CD4-positive, alpha-beta memory T cell (primary cell): ENCODE data around the gene COL4A1. TPM values are rescaled to one million over a fixed set of nuclear protein-coding genes. Genes with fewer than 3 reads are reported as not detected.

Source experiments
- CTCF ChIA-PET: fragments of 350-600 bp; sonication (Branson Sonifier 250); formaldehyde crosslinking; loops from one replicate; lab custom pipeline; 2021; ENCODE audit warnings: inconsistent platforms; ENCODE audit not compliant: partially characterized antibody; lab: Charles Lee
- POLR2A ChIA-PET: fragments of 350-600 bp; sonication (Branson Sonifier 250); formaldehyde crosslinking; loops from one replicate; lab custom pipeline; 2021; ENCODE audit not compliant: partially characterized antibody; lab: Charles Lee
- DNase-seq, 5 donors: peaks; one replicate each; pipeline versions ENCODE4 v3.0.0 to v3.0.0-alpha.2; 2020 to 2022; ENCODE audit warnings: mixed read lengths in 1 of 5
- H3K27ac ChIP-seq: one replicate; pipeline ENCODE4 v1.7.0; 2013; ENCODE audit warnings: low read depth, low read length
- H3K27me3 ChIP-seq: 2 replicates; pipeline ENCODE4 v1.7.0; 2013; ENCODE audit warnings: mild to moderate bottlenecking, low read length, moderate library complexity; ENCODE audit not compliant: insufficient read depth
- H3K36me3 ChIP-seq: 2 replicates; pipeline ENCODE4 v1.7.0; 2013; ENCODE audit warnings: mild to moderate bottlenecking, low read length, moderate library complexity; ENCODE audit not compliant: insufficient read depth
- H3K4me1 ChIP-seq: 2 replicates; pipeline ENCODE4 v1.7.0; 2013; ENCODE audit warnings: mild to moderate bottlenecking, low read length, moderate library complexity; ENCODE audit not compliant: insufficient read depth
- H3K4me3 ChIP-seq, 2 donors: one replicate each; pipeline ENCODE4 v1.7.0; 2013; ENCODE audit warnings: low read length in 2 of 2, mild to moderate bottlenecking in 1 of 2
- H3K9me3 ChIP-seq, 2 donors: one replicate each; pipeline ENCODE4 v1.7.0; 2013; ENCODE audit warnings: low read length in 2 of 2, control low read depth in 1 of 2; ENCODE audit not compliant: control insufficient read depth in 1 of 2
- H3K27ac Mint-ChIP-seq, 7 donors: one replicate each; pipeline ENCODE4 v1.8.0; 2020 to 2021; ENCODE audit warnings: mixed read lengths in 7 of 7, mild to moderate bottlenecking in 6 of 7, inconsistent platforms in 3 of 7, moderate library complexity in 3 of 7
- H3K27me3 Mint-ChIP-seq, 2 donors: one replicate each; pipeline ENCODE4 v1.8.0; 2020 to 2021; ENCODE audit warnings: mixed read lengths in 2 of 2
- H3K36me3 Mint-ChIP-seq, 2 donors: one replicate each; pipeline ENCODE4 v1.8.0; 2020 to 2021; ENCODE audit warnings: mixed read lengths in 2 of 2, inconsistent platforms in 1 of 2, mild to moderate bottlenecking in 1 of 2
- H3K4me1 Mint-ChIP-seq, 4 donors: one replicate each; pipeline ENCODE4 v1.8.0; 2020 to 2021; ENCODE audit warnings: mixed read lengths in 4 of 4, mild to moderate bottlenecking in 1 of 4
- H3K4me3 Mint-ChIP-seq, 8 donors: one replicate each; pipeline ENCODE4 v1.8.0; 2020 to 2021; ENCODE audit warnings: mixed read lengths in 8 of 8, mild to moderate bottlenecking in 7 of 8, moderate library complexity in 6 of 8, inconsistent platforms in 3 of 8
- H3K9me3 Mint-ChIP-seq, 8 donors: one replicate each; pipeline ENCODE4 v1.8.0; 2020 to 2021; ENCODE audit warnings: mixed read lengths in 8 of 8, mild to moderate bottlenecking in 5 of 8, inconsistent platforms in 3 of 8, moderate library complexity in 1 of 8
- intact Hi-C: fragments of 100-400 bp; cut with micrococcal nuclease; formaldehyde crosslinking; loops from one replicate; pipeline ENCODE4 v1.15.1; 2023
- polyA plus RNA-seq, 2 donors: library from polyadenylated mRNA; unstranded; fragments of 300-500 nt; fragmentation: Illumina TruSeq; gene quantifications; one replicate each; pipeline ENCODE4 v1.2.3, GENCODE V29; 2021
- total RNA-seq, 2 experiments: library from RNA; stranded (reverse); gene quantifications; one replicate each; pipeline ENCODE4 v1.2.3, GENCODE V29; 2021

The COL4A1 gene
- total and polyA plus RNA-seq, 4 experiments from 2014 or later: not detected

- no peaks in the 10 kb centered on the region for H3K4me1 Mint-ChIP-seq
- Histone ChIP-seq H3K9me3 (no peaks in the 10 kb centered on the region), H3K4me1 (no peaks in the 10 kb centered on the region), H3K27me3 (no peaks in the 10 kb centered on the region), H3K27ac (no peak overlapping the region), H3K4me3 (no peak overlapping the region), H3K36me3 (no peaks in the 10 kb centered on the region)
- H3K27me3 Mint-ChIP-seq: peaks cover 4 to 8% of the 10 kb centered on the region in 2 donors
- H3K27ac Mint-ChIP-seq: no peak overlapping the region
- intact Hi-C loops: no loop called here
- no peak overlapping the region for H3K4me3 Mint-ChIP-seq
- H3K36me3 Mint-ChIP-seq: no peaks in the 10 kb centered on the region
- DNase-seq: no peak
- H3K9me3 Mint-ChIP-seq: no peaks in the 10 kb centered on the region
- ChIA-PET POLR2A (no interaction called here), CTCF (no interaction called here)
Observed at GRCh38 chr13:110268576-110269185, 38.3 kb downstream of the COL4A1 start.

DNA sequence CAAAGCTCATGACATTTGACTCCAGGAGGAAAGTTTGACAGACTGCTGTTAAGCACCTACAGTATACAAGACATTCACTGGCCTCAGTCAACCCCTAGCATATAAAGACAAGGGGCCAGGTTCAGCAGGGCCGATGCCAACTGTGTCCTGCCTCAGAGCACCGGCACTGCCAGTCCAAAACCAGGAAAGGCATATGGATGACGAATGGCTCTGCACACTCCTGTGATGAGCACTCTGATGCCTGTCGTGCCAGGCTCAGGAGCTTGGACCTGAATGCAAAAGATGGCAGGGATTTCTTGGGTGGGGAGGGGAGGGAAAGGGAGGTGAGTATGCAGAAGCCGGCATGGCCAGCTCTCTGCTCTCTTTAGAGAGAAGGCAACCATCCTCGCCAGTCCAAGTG is 38.9 kb downstream of the COL4A1 start:
- Mint-ChIP-seq H3K4me1 (no peaks in the 10 kb centered on the region), H3K27me3 (peaks cover 4 to 10% of the 10 kb centered on the region in 2 donors), H3K36me3 (no peaks in the 10 kb centered on the region), H3K9me3 (no peaks in the 10 kb centered on the region), H3K27ac (no peak overlapping the region), H3K4me3 (no peak overlapping the region)
- intact Hi-C loops: no loop called here
- POLR2A ChIA-PET: no interaction called here
- Histone ChIP-seq H3K27me3 (no peaks in the 10 kb centered on the region), H3K4me1 (no peaks in the 10 kb centered on the region), H3K9me3 (no peaks in the 10 kb centered on the region), H3K36me3 (no peaks in the 10 kb centered on the region), H3K27ac (no peak overlapping the region), H3K4me3 (no peak overlapping the region)
- CTCF ChIA-PET: no interaction called here
- no peak for DNase-seq

DNA sequence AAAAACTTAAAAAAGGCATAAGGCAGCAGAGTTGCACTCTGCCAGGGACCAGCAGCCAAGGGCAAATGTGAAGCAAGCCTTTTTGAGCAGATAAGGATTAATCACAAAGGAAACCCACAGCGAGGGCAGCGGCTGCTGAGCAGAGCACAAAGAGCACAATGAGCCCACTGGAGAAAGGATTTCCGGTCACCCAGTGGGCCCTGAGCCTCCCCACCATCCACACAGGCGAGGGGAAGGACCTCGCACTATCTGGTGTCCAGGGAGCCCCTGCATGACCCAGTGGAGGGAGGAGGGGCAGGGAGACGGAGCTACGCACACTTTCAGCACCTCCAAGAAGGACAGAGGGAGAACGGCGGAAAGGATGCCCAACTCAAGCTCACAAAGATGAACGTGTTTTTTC is 40.0 kb downstream of the COL4A1 start:
- H3K36me3 Mint-ChIP-seq: no peaks in the 10 kb centered on the region
- H3K4me1 ChIP-seq: no peaks in the 10 kb centered on the region
- no peak overlapping the region for H3K4me3 ChIP-seq
- no peaks in the 10 kb centered on the region for H3K9me3 ChIP-seq
- H3K4me3 Mint-ChIP-seq: no peak overlapping the region
- POLR2A ChIA-PET: no interaction called here
- H3K36me3 ChIP-seq: no peaks in the 10 kb centered on the region
- no peak for DNase-seq
- intact Hi-C loops: no loop called here
- peaks cover 4 to 10% of the 10 kb centered on the region in 2 donors for H3K27me3 Mint-ChIP-seq
- CTCF ChIA-PET: no interaction called here
- no peak overlapping the region for H3K27ac ChIP-seq
- H3K9me3 Mint-ChIP-seq: no peaks in the 10 kb centered on the region
- H3K27me3 ChIP-seq: no peaks in the 10 kb centered on the region
- no peak overlapping the region for H3K27ac Mint-ChIP-seq
- no peaks in the 10 kb centered on the region for H3K4me1 Mint-ChIP-seq

DNA sequence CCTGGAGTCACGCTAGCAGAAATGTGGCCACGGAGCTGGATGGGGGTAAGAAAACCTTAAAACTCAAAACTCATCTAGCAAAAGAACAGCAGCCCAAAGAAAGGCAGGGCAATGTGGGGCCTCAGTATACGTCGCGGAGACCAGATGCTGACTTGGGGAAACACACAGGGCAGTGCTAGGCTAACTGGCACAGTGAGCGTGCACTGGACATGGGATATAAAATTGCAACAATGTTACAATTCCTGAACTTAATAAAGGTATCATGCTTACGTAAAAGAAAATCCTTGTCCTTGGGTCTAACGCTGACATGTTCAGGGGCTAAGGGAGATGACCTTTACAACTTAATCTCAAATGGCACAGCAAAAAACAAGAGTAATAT is 40.5 kb downstream of the COL4A1 start:
- ChIA-PET POLR2A (no interaction called here), CTCF (no interaction called here)
- intact Hi-C loops: no loop called here
- Histone ChIP-seq H3K27me3 (no peaks in the 10 kb centered on the region), H3K27ac (no peak overlapping the region), H3K9me3 (no peaks in the 10 kb centered on the region), H3K4me3 (no peak overlapping the region), H3K4me1 (no peaks in the 10 kb centered on the region), H3K36me3 (no peaks in the 10 kb centered on the region)
- H3K4me1 Mint-ChIP-seq: no peaks in the 10 kb centered on the region
- H3K27me3 Mint-ChIP-seq: peaks cover 4 to 10% of the 10 kb centered on the region in 2 donors
- no peak overlapping the region for H3K27ac Mint-ChIP-seq
- no peak for DNase-seq
- H3K4me3 Mint-ChIP-seq: no peak overlapping the region
- no peaks in the 10 kb centered on the region for H3K9me3 Mint-ChIP-seq
- no peaks in the 10 kb centered on the region for H3K36me3 Mint-ChIP-seq

- no peak overlapping the region for H3K27ac ChIP-seq
- no peaks in the 10 kb centered on the region for H3K4me1 ChIP-seq
- H3K27ac Mint-ChIP-seq: no peak overlapping the region
- peaks cover under 1 to 8% of the 10 kb centered on the region in 2 donors for H3K27me3 Mint-ChIP-seq
- no peaks in the 10 kb centered on the region for H3K36me3 Mint-ChIP-seq
- H3K27me3 ChIP-seq: no peaks in the 10 kb centered on the region
- H3K36me3 ChIP-seq: no peaks in the 10 kb centered on the region
- no peak overlapping the region for H3K4me3 Mint-ChIP-seq
- H3K9me3 Mint-ChIP-seq: no peaks in the 10 kb centered on the region
- intact Hi-C loops: no loop called here
- ChIA-PET POLR2A (no interaction called here), CTCF (no interaction called here)
- H3K4me1 Mint-ChIP-seq: no peaks in the 10 kb centered on the region
- no peaks in the 10 kb centered on the region for H3K9me3 ChIP-seq
- no peak for DNase-seq
- no peak overlapping the region for H3K4me3 ChIP-seq
Observed at GRCh38 chr13:110265682-110266430, 41.1 kb downstream of the COL4A1 start.

DNA sequence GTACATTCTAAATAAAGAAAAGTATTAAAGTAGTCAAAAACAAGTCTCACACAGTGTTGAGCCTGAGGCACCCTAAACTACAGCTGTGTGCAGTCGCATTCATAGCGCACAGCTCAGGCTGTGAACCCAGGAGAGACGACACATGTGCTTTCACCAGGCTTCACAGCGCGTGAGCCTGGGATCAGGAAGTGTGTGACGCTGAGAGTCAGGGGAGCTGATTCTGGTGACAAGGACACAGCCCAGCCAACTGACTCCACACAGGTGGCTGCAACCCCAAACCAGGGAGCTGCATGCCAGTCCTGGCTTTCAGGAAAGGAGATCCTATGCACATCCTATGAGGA is 41.6 kb downstream of the COL4A1 start:
- CTCF ChIA-PET: no interaction called here
- H3K27me3 ChIP-seq: no peaks in the 10 kb centered on the region
- no peaks in the 10 kb centered on the region for H3K36me3 Mint-ChIP-seq
- no peaks in the 10 kb centered on the region for H3K36me3 ChIP-seq
- no peaks in the 10 kb centered on the region for H3K9me3 Mint-ChIP-seq
- peaks cover 3 to 6% of the 10 kb centered on the region in 2 donors for H3K27me3 Mint-ChIP-seq
- H3K9me3 ChIP-seq: no peaks in the 10 kb centered on the region
- POLR2A ChIA-PET: no interaction called here
- no peak overlapping the region for H3K4me3 ChIP-seq
- H3K27ac ChIP-seq: no peak overlapping the region
- H3K4me1 Mint-ChIP-seq: no peaks in the 10 kb centered on the region
- H3K27ac Mint-ChIP-seq: no peak overlapping the region
- no peak for DNase-seq
- intact Hi-C loops: no loop called here
- no peak overlapping the region for H3K4me3 Mint-ChIP-seq
- H3K4me1 ChIP-seq: no peaks in the 10 kb centered on the region

GRCh38 chr13:110264685-110265275 is 42.2 kb downstream of the COL4A1 start:
- H3K27ac Mint-ChIP-seq: no peak overlapping the region
- no peak for DNase-seq
- peaks cover 6% of the 10 kb centered on the region in 2 donors for H3K27me3 Mint-ChIP-seq
- Histone ChIP-seq H3K27ac (no peak overlapping the region), H3K4me1 (no peaks in the 10 kb centered on the region), H3K36me3 (no peaks in the 10 kb centered on the region), H3K4me3 (no peak overlapping the region), H3K9me3 (no peaks in the 10 kb centered on the region), H3K27me3 (no peaks in the 10 kb centered on the region)
- intact Hi-C loops: no loop called here
- no peaks in the 10 kb centered on the region for H3K36me3 Mint-ChIP-seq
- no peak overlapping the region for H3K4me3 Mint-ChIP-seq
- ChIA-PET CTCF (no interaction called here), POLR2A (no interaction called here)
- no peaks in the 10 kb centered on the region for H3K4me1 Mint-ChIP-seq
- peaks cover 0 to 2% (median 0%) of the 10 kb centered on the region in 8 donors for H3K9me3 Mint-ChIP-seq
